A673 (cell line): ENCODE data around the gene UBALD1.

ENCODE experiments used
- EZH2 ChIP-seq: fragments of 200-600 bp; sonication (generic); IDR thresholded peaks from 2 replicates; pipeline ENCODE4 v1.6.1; 2017; ENCODE audit warnings: borderline replicate concordance, low read depth, mild to moderate bottlenecking, mixed read lengths, antibody characterized with exemption, low read length; ENCODE audit not compliant: poor library complexity, severe bottlenecking
- TF ChIP-seq, protein P1 (sequence below): fragments of 300-800, 200-600 bp; sonication (generic); conservative IDR thresholded peaks from 2 replicates; pipeline ENCODE4 v1.5.1; 2017; ENCODE audit warnings: low read depth, mild to moderate bottlenecking, antibody characterized with exemption, low read length, moderate library complexity, mixed read lengths

DNA sequence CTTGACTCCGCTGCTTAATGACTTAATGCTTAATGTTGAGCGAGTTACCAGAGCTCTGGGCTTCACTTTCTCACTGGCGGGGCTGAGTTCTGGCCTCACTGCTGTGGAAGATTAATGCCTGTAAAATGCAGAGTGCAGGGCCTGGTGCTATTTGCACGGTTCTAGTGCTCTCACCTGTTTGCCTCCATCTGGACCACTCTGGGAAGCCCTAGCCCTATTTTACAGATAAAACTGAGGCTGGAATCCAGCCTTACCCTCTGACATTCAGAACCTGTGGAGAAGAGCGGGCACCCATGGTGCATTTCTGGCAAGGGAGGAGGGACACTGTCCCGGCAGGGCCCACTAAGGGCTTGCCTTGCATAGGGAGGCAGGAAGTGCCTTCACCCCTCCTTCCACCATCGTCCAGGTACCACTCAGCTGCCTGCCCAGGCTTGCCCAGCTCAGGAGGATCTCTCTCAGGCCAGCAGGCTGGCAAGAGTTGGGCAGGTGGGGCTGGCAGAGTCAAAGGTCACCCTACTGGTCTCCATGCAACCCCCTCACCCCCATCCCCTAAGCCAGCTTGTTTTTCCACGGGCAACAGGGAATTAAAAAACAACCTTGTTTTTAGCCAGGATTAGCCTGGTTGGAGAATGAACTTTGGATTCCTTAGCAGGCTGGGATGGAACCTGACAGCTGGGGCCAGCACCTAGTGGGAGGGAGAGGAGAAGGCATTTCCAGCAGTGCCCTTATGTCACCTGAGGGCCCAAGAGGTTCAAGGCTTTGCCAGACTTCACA, 4.1 kb upstream of the UBALD1 start:
- TF ChIP-seq, protein P1, sequence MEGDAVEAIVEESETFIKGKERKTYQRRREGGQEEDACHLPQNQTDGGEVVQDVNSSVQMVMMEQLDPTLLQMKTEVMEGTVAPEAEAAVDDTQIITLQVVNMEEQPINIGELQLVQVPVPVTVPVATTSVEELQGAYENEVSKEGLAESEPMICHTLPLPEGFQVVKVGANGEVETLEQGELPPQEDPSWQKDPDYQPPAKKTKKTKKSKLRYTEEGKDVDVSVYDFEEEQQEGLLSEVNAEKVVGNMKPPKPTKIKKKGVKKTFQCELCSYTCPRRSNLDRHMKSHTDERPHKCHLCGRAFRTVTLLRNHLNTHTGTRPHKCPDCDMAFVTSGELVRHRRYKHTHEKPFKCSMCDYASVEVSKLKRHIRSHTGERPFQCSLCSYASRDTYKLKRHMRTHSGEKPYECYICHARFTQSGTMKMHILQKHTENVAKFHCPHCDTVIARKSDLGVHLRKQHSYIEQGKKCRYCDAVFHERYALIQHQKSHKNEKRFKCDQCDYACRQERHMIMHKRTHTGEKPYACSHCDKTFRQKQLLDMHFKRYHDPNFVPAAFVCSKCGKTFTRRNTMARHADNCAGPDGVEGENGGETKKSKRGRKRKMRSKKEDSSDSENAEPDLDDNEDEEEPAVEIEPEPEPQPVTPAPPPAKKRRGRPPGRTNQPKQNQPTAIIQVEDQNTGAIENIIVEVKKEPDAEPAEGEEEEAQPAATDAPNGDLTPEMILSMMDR = no peak
- no peak for TF ChIP-seq EZH2
